NT2/D1 (cell line): ENCODE data around the gene MBP.

Experiments used
- DNase-seq: peaks from one replicate; pipeline ENCODE4 v3.0.0-alpha.2; 2011; ENCODE audit warnings: low read depth, low spot score
- H3K27me3 ChIP-seq: 2 replicates; pipeline ENCODE4 v1.6.0; 2011; ENCODE audit warnings: mild to moderate bottlenecking; ENCODE audit not compliant: insufficient read length, insufficient read depth
- H3K36me3 ChIP-seq: 2 replicates; pipeline ENCODE4 v1.6.1; 2011; ENCODE audit warnings: mild to moderate bottlenecking, low read length, mixed read lengths; ENCODE audit not compliant: insufficient read depth, insufficient read length
- H3K4me1 ChIP-seq: 2 replicates; pipeline ENCODE4 v1.5.1; 2011; ENCODE audit not compliant: insufficient read depth, insufficient read length
- H3K4me3 ChIP-seq: 2 replicates; pipeline ENCODE4 v1.5.1; 2011; ENCODE audit warnings: low read depth; ENCODE audit not compliant: insufficient read length
- H3K9ac ChIP-seq: 2 replicates; pipeline ENCODE4 v1.6.0; 2011; ENCODE audit warnings: low read depth; ENCODE audit not compliant: insufficient read length
- H3K9me3 ChIP-seq: 2 replicates; pipeline ENCODE4 v1.5.1; 2011; ENCODE audit warnings: mild to moderate bottlenecking, low read length; ENCODE audit not compliant: insufficient read depth
- SUZ12 ChIP-seq: IDR thresholded peaks from 2 replicates; pipeline ENCODE4 v1.6.1; 2011; ENCODE audit not compliant: insufficient read length, insufficient read depth; ENCODE audit errors: extremely low read depth
- YY1 ChIP-seq: IDR thresholded peaks from 2 replicates; pipeline ENCODE4 v1.6.1; 2011; ENCODE audit not compliant: insufficient read length, insufficient read depth
- ZNF274 ChIP-seq: IDR thresholded peaks from 2 replicates; pipeline ENCODE4 v1.6.1; 2011; ENCODE audit warnings: mild to moderate bottlenecking, low read depth, low read length

Gene MBP

GRCh38 chr18:76931171-76931570 is 201.4 kb downstream of the MBP start:
- TF ChIP-seq ZNF274, result no peak
- no peak for TF ChIP-seq SUZ12
- no peak for TF ChIP-seq YY1
- no peaks in the 10 kb centered on the region for H3K4me1 ChIP-seq
- H3K9me3 ChIP-seq, result no peaks in the 10 kb centered on the region
- no peak overlapping the region for H3K9ac ChIP-seq
- no peaks in the 10 kb centered on the region for H3K27me3 ChIP-seq
- peaks cover 41% of the 10 kb centered on the region for H3K36me3 ChIP-seq
- no peak overlapping the region for H3K4me3 ChIP-seq
- no peak for DNase-seq
